LNCaP clone FGC (cell line): Measurements from ENCODE around the gene U2AF1L4.

Experiments
- DNase-seq: peaks from one replicate; pipeline ENCODE4 v3.0.0-alpha.2; 2011; ENCODE audit warnings: low read depth
- H3K4me3 ChIP-seq: 2 replicates; pipeline ENCODE4 v1.5.1; 2011; ENCODE audit warnings: mild to moderate bottlenecking, low read depth, low read length, control low read depth
- TF ChIP-seq, protein P1 (sequence below): IDR thresholded peaks from 2 replicates; pipeline ENCODE4 v1.5.1; 2012; ENCODE audit warnings: mild to moderate bottlenecking; ENCODE audit not compliant: control insufficient read depth, insufficient read depth; ENCODE audit errors: extremely low read depth

The U2AF1L4 gene

DNA sequence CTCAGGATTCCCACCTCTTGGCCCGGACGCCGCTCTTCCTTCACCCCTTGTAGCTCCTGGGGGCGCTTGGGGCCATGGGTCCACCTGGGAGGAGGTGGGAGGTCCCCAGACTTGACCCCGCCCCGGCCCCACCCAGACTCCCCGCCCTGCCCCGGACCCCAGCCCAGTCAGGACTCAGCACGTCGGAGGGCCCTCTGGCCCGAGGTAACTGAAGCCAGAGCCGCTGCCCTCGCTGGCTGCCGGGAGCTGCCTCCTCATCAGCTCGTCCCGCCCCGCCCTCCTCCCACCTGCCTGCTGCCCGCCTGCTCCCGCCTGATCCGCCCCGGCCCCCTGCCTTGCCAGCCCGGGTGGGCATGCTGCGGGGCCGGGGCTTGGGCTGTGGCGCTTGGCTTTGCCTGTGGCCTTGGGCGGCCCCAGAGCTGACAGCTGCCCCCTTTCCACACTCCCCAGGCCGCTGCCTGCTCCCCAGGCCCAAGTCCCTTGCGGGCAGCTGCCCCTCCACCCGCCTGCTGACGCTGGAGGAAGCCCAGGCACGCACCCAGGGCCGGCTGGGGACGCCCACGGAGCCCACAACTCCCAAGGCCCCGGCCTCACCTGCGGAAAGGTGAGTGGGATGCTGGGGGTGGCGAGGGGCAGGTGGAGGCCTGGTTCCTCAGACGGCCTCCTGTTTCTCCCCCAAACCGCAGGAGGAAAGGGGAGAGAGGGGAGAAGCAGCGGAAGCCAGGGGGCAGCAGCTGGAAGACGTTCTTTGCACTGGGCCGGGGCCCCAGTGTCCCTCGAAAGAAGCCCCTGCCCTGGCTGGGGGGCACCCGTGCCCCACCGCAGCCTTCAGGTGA lies 39.5 kb upstream of the U2AF1L4 start:
- H3K4me3 ChIP-seq, result no peak overlapping the region
- no peak for DNase-seq

DNA sequence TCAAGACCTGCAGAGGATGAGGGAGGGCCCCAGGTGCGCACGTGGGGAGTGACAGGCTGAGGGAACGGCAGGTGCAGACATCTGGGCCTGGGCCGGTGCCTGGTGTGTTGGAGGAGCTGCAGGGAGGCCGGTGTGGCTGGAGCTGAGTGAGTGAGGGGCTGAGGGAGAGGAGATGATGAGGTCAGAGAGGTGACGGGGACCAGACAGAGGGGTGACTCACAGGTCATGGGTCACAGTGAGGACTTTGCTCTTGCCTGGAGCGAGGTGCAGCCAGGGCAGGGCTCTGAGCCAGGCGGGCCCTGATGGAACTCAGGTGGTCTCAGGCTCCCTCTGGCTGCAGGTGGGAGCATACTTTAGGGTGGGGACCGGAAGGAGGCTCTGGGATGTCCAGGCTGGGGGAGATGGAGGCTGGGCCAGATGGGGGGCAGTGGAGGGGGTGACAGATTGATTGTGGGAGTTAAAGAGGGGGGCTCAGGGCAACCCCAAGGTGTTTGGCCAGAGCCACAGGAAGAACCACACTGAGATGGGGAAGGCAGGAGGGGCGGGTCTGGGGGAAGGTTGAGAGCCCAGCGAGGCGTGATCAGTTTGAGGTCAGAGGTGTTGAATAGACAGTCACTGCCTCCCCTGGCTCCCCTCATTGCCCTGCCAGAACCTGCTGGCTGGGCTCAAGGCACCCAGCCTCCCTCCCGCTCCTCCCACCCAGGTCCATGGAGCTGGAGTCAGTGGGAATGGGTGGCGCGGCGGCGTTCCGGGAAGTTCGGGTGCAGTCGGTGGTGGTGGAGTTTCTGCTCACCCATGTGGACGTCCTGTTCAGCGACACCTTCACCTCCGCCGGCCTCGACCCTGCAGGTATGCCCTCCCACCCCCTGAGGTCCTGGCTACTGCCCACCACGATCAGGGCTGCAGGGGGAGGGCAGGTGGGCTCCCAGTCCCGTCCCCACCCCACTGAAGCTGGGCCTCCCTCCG lies 38.5 kb upstream of the U2AF1L4 start:
- H3K4me3 ChIP-seq, result no peak overlapping the region
- TF ChIP-seq, protein P1, sequence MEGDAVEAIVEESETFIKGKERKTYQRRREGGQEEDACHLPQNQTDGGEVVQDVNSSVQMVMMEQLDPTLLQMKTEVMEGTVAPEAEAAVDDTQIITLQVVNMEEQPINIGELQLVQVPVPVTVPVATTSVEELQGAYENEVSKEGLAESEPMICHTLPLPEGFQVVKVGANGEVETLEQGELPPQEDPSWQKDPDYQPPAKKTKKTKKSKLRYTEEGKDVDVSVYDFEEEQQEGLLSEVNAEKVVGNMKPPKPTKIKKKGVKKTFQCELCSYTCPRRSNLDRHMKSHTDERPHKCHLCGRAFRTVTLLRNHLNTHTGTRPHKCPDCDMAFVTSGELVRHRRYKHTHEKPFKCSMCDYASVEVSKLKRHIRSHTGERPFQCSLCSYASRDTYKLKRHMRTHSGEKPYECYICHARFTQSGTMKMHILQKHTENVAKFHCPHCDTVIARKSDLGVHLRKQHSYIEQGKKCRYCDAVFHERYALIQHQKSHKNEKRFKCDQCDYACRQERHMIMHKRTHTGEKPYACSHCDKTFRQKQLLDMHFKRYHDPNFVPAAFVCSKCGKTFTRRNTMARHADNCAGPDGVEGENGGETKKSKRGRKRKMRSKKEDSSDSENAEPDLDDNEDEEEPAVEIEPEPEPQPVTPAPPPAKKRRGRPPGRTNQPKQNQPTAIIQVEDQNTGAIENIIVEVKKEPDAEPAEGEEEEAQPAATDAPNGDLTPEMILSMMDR, result no peak
- DNase-seq, result no peak

More for the DNA sequence above, 39.5 kb upstream of the U2AF1L4 start:
- TF ChIP-seq, protein P1, result no peak

- TF ChIP-seq, protein P1, result no peak
- H3K4me3 ChIP-seq, result no peak overlapping the region
- DNase-seq, result no peak
Observed at GRCh38 chr19:35782589-35782988, 37.4 kb upstream of the U2AF1L4 start.

DNA sequence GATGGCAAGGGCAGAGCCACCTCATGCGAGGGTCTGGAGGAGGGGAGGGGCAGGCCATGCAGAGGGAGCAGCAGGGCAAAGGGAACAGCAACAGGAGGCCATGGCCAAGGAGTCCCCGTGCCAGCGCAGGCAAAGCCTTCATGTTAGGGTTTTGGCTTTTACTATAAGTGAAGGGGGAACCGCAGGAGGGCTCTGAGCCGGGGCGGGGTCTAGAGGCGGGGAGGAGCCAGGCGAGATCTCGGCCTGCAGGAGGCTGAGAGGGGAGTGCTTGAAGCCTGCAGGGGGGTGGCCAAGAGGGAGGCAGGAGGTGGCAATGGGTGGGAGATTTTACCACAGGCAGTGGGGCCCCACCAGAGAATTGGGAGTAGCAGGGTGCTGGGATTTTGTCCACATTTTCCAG lies 36.4 kb upstream of the U2AF1L4 start:
- no peak for DNase-seq
- no peak overlapping the region for H3K4me3 ChIP-seq
- TF ChIP-seq, protein P1, result no peak

- TF ChIP-seq, protein P1, result no peak
- no peak overlapping the region for H3K4me3 ChIP-seq
- DNase-seq, result no peak
Observed at GRCh38 chr19:35780717-35781116, 35.5 kb upstream of the U2AF1L4 start.

- no peak for DNase-seq
- H3K4me3 ChIP-seq, result no peak overlapping the region
- TF ChIP-seq, protein P1, result no peak
Observed at GRCh38 chr19:35780058-35780457, 34.8 kb upstream of the U2AF1L4 start.
